HL-60/S4 treated with phorbol 12-myristate 13-acetate at 8.2 ng/mL for 4 days and 3 days (cell line): Measurements from ENCODE around the gene MYOZ2.

Experiments used
- in situ Hi-C: fragments of 300-500 bp; cut with MboI; formaldehyde crosslinking; loops from 2 replicates; pipeline ENCODE4 v1.15.0; 2022; ENCODE audit warnings: low sequenced_read_pairs

Gene MYOZ2

GRCh38 chr4:119135721-119136121 is at the start of gene MYOZ2:
TSS of gene MYOZ2 (plus strand) at chr4:119135832. CDS start at chr4:119136526, 694 bp downstream.
- in situ Hi-C loops = no loop called here

- in situ Hi-C loops = no loop called here
Observed at GRCh38 chr4:119087121-119087520, 48.5 kb upstream of the MYOZ2 start.

DNA sequence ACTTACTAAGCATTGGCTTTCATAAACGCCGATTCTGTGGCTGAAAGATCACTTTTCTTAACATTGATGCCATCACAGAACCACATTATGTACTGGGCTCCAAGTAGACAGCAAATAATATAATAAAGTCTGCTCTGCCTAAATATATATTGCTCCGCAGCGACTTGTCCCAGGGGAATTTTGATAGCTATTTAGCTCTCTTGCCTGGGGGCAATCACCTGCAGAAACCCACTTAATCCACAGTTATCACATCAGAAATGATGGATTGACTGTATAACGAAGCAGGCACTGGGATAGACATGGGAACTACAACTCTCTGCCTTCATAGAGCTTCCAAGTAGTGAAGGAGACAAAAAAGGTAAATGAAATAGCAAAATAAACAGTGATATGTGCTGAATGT is 48.0 kb upstream of the MYOZ2 start:
- in situ Hi-C loops = no loop called here

- in situ Hi-C loops = no loop called here
Observed at GRCh38 chr4:119093042-119093827, 42.4 kb upstream of the MYOZ2 start.

GRCh38 chr4:119097282-119097900 is 38.2 kb upstream of the MYOZ2 start:
- in situ Hi-C loops = no loop called here

GRCh38 chr4:119098306-119098705 is 37.3 kb upstream of the MYOZ2 start:
- in situ Hi-C loops = no loop called here

- in situ Hi-C loops = no loop called here
Observed at GRCh38 chr4:119099227-119099810, 36.3 kb upstream of the MYOZ2 start.

- in situ Hi-C loops = no loop called here
Observed at GRCh38 chr4:119100655-119101054, 35.0 kb upstream of the MYOZ2 start.

DNA sequence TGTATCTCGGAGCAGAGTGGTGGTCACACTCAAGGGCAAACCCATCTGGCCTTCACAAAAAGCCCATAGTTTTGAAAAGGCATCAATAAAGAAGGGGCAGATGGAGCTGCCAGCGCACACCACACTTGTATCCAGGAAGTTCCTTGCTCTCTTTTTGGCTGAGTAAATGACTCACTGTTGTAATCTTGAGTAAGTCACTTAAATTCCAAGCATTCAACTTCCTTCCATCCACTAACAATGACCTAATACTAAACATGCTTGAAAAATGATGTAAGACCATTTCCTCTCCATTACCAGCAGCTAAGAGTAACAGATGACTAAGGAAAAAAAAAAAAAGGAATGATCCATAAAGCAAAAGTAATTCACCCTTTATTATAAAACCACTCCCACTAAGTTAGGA is 32.4 kb upstream of the MYOZ2 start:
- in situ Hi-C loops = no loop called here

DNA sequence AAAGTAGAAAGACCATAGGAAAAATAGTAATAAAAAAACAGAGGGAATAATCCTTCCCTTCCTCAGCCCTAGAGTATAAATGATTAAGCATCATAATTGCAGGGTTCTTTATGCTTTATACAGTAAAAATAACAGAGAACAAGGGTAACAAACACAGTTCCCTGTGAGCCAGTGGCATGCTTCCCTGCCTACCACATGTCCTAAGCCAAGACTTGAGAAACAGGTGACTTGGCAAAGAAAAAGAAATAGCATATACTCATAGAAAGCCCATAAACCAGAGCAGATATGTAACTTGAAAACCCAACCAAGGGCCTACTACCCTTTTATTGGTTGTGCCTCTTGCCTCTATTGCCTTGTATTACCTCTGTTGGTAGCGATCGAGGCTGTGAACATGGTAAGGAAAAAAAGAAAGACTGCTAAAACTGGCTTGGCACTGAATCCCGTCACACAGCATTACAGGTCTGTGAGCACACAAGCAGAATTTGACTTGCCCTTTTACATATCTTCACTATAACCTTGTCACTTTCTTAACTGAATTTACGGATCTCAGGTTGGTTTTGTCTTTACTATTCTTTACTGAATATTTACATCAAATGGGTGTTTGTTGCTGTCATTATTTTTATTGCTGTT is 30.9 kb upstream of the MYOZ2 start:
- in situ Hi-C loops = no loop called here

DNA sequence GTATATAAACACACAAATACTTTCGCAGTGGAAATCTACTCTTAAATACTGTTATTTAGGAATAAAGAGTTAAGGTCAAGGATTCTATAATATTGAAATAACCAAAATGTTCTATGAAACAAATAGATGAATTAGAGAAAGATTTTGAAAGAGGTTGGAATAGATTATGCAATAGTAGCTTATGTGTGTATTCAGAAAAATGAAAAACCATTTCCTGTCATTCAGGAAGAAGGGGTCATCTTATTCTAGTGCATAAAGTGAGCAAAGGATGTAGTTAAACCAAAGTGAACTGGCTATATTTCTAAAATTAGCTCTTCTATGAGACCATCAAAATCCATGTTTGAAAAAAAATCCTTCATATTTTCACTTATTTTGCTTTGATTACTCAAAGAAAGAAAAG is 30.0 kb upstream of the MYOZ2 start:
- in situ Hi-C loops = no loop called here

GRCh38 chr4:119106036-119107000 is 29.3 kb upstream of the MYOZ2 start:
- in situ Hi-C loops = no loop called here

- in situ Hi-C loops = no loop called here
Observed at GRCh38 chr4:119110121-119110520, 25.5 kb upstream of the MYOZ2 start.

- in situ Hi-C loops = no loop called here
Observed at GRCh38 chr4:119111296-119111695, 24.3 kb upstream of the MYOZ2 start.

GRCh38 chr4:119113033-119113655 is 22.5 kb upstream of the MYOZ2 start:
- in situ Hi-C loops = no loop called here

- in situ Hi-C loops = no loop called here
Observed at GRCh38 chr4:119116021-119116420, 19.6 kb upstream of the MYOZ2 start.

DNA sequence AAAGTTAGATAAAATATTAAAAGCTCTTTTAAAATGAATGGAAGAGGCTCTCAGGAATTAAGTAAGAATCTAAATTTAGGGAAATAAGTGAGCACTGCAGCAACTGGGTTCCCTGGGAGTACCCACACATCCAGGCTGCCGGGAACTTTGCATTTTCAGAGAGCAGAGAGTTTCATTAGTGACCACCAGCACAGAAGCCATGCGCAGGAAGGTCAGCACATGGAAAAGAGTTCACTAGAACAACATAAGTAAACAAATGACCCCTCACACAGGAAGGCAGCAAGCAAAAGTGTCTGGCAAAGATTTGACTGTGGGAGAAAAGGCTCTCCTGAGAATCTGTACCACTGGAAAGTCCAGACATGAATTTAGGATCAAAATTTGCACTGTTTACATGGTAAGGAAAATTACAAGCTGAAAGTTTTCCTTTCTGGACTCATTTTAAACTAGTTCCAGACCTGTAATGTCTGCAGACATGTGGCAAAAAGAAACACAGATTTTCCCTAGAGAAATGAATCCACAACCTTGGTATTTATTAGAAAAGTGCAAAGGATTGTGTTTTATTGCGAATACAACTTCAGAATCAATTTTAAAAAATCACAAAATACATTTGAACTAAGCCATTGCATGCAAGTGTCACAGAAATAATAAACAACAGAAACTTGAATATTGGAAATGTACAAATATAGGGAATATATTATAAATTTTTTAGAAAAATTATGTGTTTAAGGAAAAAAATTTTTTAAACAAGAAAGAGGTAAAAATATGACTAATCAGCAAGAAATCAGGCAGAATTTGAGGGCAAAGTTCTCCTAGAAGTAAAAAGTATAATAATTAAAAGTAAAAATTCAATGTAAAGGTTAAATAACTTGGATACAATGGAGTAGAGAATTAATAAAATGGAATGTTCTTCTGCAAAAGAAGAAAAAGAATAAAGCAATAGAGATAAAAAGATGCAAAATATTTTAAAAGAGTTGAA is 18.4 kb upstream of the MYOZ2 start:
- in situ Hi-C loops = no loop called here

DNA sequence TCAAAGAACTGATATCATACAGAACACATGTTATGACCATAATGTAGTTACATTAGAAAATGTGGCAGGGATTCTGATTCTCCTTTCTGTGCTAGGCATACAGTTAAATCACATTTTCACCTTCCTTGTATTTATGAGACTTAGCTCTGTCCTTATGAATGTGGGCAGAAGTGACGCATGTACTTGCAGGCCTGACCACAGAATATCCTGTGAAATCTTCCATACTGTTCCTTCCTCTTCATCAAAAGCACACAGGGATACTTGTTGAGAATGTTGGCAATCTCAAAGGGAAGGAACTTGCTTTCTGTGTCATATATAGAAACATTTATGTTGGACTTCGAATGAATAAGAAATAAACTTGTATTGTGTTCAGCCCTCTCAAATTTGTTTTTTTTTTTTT is 17.2 kb upstream of the MYOZ2 start:
- in situ Hi-C loops = no loop called here

DNA sequence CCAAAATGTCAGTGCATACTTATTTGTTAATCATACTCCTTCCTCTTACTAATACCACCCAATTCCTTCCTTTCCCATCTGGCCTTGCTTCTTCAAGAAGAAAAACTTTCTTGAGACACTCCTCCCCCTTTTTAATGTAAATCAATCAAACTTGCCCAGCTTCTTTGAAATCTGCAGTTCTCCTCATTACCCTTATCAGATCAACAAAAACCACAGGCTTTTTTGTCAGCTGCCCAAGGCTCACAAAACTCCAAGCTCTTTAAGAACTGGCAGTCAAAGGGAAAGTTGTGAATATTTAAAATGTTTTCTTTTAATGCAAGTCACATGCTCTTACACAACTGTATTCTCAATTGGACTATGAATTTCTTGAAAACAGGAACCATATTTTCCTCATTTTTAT is 11.3 kb upstream of the MYOZ2 start:
- in situ Hi-C loops = no loop called here
